HG03558 (cell line): ENCODE results near the gene XRCC5.
"Not testable (repeated sequence)": the region's sequence is repeated elsewhere in the genome, so short reads cannot be mapped to it uniquely, and the experiment has no call there.

Experiments
- ATAC-seq: cut with Tn5 transposase; IDR thresholded peaks from one replicate; pipeline ENCODE4 v1.9.1; 2021; ENCODE audit warnings: moderate number of reproducible peaks; ENCODE audit not compliant: unreplicated experiment; ENCODE audit errors: extremely low read depth

XRCC5 gene

DNA sequence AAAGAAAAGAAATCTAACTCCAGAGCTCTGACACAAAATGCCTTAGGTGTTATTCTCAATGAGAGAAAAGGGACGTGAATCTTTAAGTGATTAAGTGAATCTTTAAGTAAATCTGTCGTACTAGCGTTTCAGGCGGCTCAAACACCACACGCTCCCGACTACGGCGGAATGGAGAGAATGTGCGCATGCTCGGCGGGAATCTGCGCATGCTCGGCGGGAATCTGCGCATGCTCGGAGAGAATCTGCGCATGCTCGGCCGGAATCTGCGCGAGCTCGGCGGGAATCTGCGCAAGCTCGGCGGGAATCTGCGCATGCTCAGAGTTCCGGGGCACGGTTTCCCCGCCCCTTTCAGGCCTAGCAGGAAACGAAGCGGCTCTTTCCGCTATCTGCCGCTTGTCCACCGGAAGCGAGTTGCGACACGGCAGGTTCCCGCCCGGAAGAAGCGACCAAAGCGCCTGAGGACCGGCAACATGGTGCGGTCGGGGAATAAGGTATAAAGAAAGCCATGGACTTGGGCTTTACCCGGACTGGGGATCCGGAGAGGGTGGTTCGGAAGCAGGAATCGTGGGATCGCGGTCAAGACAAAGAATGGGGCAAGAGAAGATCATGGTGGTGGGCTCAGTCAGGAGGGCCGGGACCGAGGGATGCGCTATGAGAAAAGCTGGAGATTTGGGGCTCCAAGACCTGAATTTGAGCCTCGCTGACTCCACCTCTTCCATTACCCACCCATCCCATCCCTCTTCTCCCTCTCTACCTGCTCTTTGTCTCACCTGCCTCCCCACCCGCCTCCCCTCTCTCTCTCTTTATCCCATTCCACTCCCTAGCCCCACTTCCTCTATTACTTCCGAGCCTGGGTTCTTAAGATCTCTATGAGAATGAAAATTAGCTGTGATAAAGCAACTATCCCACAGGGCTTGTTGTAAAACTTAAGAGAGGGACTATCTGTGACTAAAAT lies at the start of gene XRCC5:
Gene XRCC5 (plus strand): TSS at position 382 of the 955 bp plus-strand sequence. CDS start 89 bp downstream, at position 471.
- ATAC-seq = peak; percentile 23

DNA sequence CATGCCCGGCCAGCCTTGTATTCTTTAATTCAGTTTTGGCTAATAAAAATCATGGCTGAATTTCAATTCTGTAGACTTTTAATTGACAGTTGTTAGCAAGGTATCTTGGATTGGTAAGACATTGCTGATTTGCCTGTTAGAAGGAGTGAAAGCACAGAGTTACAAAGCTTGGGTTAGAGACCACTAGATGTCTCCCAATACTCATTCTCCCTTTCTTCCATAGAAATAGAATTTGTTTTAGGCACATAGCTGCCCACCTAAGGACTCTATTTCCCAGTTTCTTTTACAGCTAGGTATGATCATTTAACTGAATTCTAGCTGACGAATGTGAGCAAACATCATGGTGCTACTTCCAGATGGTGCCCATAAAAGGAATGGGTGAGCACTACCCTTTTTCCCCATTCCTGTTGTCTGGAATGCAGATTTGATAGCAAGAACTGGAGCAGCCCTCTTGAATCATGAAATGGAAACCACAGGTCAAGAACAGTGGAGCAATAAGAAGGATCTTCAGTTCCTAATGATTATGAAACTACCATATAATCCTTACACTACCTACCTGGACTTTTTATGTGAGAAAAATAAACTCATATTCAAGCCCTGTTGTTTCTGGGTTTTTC lies 45.0 kb upstream of the XRCC5 start:
- no peak for ATAC-seq

DNA sequence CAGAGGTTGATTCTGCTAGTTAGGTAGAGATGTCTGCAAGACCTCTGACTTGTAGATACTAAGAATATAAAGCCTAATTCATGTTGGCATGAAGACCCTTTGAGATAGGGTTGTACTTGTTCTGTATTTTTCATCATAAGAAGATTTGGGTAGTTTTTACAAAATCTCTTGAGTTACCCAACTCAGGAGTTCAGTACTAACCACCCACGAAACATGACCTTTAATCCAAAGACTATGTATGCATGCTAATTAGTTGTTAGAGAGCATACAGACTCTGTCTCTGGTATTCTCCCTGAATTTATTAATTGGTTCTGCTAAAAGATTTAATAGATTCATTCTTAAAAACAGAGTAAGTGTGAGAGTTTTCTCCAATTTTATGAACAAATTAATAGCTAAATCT lies 44.5 kb upstream of the XRCC5 start:
- no peak for ATAC-seq

DNA sequence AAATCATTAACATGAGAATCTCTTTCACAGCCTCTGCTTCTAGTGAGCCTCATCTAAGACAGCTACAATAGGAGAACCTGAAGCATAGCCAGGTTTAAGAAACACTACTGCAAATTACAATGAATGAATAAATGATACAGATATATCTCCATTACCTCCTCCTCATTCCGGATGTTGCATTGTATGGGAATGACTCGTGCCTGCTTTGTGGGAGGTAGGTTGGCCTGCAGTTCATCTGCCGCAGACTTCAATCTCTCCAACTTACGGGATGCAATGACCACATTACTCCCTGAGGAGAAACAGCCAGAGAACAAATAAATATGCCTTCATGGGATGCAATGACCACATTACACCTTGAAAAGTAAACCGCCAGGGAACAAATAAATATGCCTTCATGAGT lies 42.9 kb upstream of the XRCC5 start:
- ATAC-seq = no peak

DNA sequence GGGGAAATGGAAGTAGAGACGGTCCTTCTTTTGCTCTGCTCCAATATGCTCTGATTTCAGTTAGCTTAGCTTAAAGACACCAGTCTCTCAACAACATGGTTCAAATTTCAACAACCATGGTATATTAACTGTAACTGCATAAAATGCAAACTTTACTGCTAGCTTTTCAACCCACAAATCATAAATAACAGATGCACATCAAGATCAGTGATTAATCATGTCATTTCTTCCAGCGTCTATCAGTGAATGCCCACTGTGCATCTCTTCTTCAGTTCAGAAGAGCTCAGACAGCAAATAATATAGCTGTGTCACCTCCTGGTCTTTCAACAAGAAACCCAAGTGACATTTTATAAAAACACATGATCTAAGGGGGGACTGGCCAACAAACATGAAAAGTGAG lies 40.1 kb upstream of the XRCC5 start:
- no peak for ATAC-seq

DNA sequence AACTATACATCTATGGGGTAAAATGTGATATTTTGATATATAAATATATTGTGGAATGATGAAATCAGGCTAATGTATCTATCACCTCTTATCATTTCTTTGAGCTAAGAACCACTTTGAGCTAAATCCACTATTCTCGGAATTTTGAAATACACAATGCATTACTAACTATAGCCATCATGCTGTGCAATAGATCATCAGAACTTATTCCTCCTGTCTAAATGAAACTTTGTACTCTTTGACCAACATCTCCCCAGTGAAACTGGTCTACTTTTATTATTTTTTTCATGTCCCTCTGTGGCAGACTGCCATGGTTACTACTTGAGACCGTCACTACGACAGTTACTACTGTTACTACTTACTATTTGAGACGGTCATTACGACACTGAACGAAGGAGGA lies 39.0 kb upstream of the XRCC5 start:
- ATAC-seq = no peak

DNA sequence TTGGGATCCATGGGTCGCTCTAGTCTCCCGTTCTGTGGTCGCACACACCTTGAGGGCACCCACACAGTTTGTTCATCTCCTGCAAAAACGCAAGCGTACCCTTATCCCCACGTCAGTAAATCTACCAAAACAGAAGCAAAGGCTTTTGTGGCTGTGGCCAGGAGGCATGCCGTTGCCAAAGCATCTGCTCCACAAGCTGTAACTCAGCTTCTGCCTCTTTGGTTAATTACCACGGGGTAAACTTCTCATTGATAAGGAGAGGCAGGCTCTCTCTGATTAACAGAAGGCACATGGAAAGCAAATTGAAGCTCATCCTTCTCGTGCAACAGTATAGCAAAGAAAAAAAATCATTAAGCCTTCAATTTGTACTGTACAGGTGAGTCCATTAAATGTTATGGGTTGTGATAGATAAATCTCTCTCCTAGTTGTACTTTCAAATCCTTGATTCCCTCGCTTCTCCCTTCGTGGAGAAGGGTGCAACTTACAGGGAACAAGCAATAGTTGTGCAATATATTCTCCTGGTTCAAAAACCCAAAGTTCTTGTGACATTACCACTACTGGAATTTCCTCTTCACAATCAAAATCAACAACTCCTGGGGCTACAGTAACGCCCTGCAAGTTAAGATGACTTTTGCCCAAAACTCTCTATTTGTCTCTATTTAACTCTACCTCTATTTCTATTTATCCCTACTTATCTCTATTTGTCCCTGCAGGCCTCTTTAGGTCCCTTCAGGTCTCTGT lies 37.9 kb upstream of the XRCC5 start:
- no peak for ATAC-seq

DNA sequence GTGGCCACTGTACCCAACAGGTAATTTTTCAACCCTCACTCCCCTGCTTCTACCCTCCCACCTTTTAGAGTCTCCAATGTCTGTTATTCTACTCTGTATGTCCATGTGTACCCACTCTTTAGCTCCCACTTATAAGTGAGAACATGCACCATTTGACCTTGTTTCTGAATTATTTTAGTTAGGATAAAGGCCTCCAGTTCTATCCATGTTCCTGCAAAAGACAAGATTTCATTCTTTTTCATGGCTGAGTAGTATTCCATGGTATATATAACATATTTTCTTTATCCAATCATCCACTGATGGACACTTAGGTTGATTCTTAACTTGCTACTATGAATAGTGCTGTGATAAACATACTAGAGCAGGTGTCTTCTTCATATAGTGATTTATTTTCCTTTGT lies 36.7 kb upstream of the XRCC5 start:
- ATAC-seq = no peak

DNA sequence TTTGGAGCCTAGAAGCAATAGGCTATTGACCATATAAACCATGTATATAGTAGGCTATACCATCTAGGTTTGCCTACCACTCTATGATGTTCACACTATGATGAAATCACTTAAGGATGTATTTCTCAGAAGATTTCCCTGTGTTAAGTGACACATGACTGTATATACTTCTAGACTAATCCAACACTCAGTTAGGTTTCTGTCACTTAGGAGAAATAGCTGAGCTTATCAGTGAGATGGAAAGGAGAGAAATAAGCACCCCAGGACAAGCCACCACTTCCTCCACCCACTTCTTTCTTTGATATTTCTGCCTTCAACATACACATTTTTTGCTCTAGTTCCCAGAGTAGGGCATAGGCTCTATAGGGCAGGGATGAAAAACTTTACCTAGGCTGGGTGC lies 35.4 kb upstream of the XRCC5 start:
- ATAC-seq = no peak

DNA sequence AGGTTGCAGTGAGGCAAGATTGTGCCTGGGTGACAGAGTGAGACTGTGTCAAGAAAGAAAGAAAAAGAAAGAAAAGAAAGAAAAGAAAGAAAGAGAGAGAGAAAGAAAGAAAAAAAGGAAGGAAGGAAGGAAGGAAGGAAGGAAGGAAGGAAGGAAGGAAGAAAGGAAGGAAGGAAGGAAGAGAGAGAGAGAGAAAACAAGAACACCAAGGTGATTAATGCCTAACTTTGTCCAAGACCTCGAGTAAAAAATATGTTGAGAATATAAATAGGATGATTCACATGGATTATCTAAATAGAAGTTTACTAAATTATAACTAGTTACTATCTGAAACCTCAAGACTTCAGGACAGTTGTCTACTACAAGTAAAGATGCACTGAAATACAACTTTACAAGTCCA lies 34.8 kb upstream of the XRCC5 start:
- no peak for ATAC-seq

DNA sequence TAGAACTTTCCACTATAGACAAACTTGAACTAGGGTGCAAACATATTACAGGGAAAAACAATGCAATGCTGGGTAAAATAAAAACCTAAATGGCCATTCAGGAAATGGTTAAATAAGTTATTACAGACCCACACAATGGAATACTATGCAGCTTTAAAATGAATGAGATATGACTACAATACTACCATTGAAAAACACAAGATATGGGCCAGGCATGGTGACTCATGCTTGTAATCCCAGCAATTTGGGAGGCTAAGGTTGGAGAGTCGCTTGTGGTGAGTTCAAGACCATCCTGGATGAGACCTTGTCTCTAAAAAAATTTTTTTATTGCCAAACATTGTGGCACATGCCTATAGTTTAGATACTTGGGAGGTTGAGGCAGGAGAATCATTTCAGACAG lies 34.4 kb upstream of the XRCC5 start:
- ATAC-seq = no peak

DNA sequence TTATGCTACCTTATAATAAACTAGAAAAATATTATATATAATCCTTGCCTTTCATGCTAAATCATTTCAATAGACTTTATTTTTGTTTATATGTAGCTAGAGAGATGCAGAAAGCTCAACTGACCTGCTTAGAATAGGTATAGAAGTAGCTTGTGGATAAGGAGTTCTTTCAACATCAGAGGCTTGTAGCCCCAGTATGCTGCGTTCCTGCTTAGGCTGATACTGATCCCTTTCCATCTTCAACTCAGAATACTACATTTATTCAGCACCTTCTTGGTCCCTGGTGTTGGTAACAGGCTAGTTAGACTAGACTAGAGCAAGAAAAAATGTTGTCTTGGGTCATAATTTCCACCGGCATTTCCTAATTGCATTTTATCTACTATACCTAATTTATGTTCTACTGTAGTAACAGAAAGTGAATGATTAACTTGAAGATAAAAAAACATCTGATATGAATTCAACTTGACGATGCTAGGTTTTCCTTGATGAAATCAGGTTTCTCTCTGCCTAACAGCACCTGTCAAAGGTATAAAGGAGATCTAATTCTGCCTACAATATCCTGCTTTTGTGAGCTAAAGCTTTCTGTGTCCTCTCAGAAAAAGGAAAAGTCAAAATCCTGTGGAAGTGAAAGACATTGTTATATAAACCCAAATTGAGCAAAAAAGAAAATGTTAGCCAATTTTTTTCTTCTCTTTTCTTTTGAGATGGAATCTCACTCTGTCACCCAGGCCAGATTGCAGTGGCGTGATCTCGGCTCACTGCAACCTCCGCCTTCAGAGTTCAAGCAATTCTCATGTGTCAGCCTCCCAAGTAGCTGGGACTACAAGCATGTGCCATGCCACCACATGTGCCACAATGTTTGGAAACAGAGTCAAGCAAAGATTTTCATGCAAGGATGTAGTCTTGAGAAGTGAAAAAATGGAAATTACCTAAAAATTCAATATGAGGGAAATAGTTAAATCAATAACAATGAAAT lies 33.4 kb upstream of the XRCC5 start:
- ATAC-seq = no peak

DNA sequence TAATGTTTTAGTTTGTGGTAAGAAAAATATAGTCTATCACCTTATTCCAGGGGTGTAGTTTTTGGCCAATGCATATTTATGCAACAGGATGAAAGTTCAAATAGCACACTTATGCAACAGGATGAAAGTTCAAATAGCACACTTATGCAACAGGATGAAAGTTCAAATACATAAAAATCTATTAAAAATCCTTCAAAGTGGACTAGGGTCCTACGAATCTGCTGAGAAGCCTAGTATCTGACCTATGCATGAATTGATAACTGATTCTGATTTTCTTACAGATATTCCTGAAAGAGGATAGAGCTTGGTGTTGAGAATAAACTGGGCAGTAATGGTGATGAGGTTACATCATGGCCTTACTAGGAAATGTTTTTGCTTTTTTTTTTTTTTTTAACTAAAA lies 30.4 kb upstream of the XRCC5 start:
- no peak for ATAC-seq

DNA sequence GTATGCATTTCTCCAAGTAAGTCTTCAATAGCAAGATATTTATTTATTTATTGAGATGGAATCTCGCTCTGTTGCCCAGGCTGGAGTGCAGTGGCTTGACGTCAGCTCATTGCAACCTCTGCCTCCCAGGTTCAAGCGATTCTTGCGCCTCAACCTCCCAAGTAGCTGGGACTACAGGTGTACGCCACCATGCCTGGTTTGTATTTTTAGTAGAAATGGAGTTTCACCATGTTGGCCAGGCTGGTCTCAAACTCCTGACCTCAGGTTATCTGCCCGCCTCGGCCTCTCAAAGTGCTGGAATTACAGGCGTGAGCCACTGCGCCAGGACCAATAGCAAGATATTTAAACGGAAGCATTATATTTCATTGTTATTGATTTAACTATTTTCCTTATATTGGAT lies 29.1 kb upstream of the XRCC5 start:
- not testable (repeated sequence) for ATAC-seq

DNA sequence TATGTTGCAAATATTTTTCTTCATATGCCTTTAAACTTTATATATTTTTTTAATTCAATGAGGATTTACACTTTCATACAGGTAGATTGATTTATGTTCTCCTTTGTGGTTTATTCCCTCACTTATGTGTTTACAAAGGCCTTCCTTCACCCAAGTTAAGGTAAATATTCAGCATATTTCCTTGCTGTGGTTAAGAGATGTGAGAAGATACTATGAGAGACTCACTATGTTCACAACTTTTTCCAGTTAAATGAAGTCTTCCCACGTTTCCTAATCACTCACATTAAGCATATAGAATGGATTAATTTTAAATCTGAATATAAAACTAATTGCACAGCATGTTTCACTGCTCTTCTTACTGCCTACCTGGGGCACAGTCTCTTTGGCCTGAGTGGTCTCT lies 28.1 kb upstream of the XRCC5 start:
- ATAC-seq = no peak

DNA sequence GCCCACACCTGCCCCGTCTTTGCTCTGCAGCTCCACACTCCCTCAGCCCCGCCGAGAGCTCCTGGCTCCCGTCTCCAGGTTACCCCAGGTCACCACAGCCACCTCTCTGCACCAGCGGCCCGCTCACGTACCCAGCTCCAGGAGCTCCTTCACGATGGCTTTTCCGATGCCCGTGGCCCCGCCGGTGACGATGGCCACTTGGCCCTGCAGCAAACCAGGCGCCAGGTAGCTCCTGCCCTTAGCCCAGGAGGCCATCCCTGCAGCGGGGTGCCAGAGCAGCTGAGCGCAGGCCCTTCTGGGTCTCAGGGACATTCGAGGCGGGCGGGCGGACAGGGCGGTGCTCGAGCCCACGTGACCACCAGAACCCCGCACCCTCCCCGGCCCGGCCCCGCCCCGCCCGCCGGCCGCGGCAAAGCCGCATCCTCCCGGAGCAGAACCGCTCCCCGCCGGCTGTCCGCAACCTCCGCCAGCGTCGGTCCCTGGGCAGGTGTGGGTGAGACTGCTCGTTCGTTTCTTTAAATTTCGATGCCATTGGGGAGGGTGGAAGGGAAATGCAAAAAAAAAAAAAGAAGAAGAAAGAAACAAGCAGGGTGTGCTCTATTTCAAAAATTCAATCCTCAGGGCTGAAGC lies 27.5 kb upstream of the XRCC5 start, which contains the start of the genes PECR and TMEM169:
Gene PECR (minus strand): TSS at position 323 of the 630 bp plus-strand sequence. CDS start 68 bp downstream, at position 255.
Gene TMEM169 (plus strand): TSS at position 433 of the 630 bp plus-strand sequence. CDS start 14,045 bp downstream, outside the sequence.
- peak; percentile 61 for ATAC-seq

DNA sequence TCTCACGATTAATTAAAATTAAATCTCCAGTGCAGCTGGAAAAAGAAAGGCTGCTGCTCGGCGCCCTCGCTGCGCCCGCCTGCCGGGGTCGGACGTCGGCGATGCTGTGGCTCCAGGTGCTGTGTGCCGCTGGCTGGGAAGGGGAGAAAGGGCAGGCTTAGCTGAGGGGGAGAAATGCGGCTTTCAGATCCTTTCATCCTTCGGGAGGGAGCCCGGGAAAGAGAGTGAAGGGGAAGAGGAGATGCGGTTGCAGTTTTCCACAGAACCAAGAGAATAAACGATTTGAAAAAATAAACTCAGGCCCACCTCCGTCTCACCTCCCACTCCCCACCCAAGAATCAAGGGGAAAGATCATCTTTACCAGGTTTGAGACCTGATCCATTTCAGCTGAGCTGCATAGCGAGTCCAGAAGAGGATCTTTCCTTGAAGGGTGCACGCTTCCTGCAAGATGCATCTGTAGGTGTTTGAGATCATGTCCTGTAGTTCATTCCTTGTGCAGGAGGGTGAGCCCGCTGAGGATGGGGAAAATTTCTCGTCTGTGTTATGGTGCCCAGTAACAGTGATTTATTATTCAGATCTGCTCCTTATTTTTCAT lies 26.9 kb upstream of the XRCC5 start:
- ATAC-seq = no peak

DNA sequence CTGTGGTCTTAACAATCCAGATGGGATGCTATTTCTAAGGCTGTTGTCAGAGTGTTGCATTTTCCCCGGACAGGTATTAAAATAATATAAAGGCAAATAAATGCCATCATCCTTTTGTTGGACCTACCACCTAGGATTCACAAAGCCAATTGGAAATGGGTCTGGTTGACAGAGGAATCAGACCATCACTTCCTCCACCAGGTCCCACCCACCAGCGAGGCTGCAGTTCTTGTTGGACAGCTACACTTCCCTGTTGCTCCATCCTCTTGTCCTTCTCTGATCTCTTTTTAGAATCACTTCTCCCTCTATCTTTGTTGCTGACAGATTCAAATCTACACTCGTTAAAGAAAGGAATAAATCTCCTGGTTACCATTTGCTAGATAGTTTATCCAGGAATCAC lies 26.3 kb upstream of the XRCC5 start:
- ATAC-seq = no peak
